HFFc6 (cell line): ENCODE measurements around the gene DELE1. TPM values are rescaled to one million over a fixed set of nuclear protein-coding genes. Genes with fewer than 3 reads are reported as not detected.

Experiments
- DNase-seq: peaks from one replicate; pipeline ENCODE4 v3.0.0-alpha.2; 2018
- H3K27ac Mint-ChIP-seq: 2 replicates; pipeline ENCODE4 v1.8.0; 2020; ENCODE audit warnings: mild to moderate bottlenecking, mixed read lengths
- H3K27me3 Mint-ChIP-seq: 2 replicates; pipeline ENCODE4 v1.8.0; 2021; ENCODE audit warnings: mild to moderate bottlenecking, moderate library complexity, mixed read lengths; ENCODE audit not compliant: insufficient read depth
- H3K36me3 Mint-ChIP-seq: 2 replicates; pipeline ENCODE4 v1.8.0; 2021; ENCODE audit warnings: low read depth, mixed read lengths
- H3K4me1 Mint-ChIP-seq: 2 replicates; pipeline ENCODE4 v1.8.0; 2020; ENCODE audit warnings: low read depth, mixed read lengths
- H3K4me3 Mint-ChIP-seq: 2 replicates; pipeline ENCODE4 v1.8.0; 2020; ENCODE audit warnings: mild to moderate bottlenecking, moderate library complexity, mixed read lengths
- H3K9me3 Mint-ChIP-seq: 2 replicates; pipeline ENCODE4 v1.8.0; 2020; ENCODE audit warnings: mild to moderate bottlenecking, mixed read lengths
- CTCF ChIP-seq: fragments of 200-600 bp; sonication (generic); IDR thresholded peaks from 2 replicates; pipeline ENCODE4 v1.5.0; 2021; ENCODE audit warnings: antibody characterized with exemption, mild to moderate bottlenecking
- total RNA-seq, 6 experiments: library from RNA; stranded (reverse); fragmentation: NEBNext Ultra II Directional; extraction: Animal tissue kit (Norgen Biotek cat#: 25700); gene quantifications; 2 replicates in 1 of 6; 3 replicates in 5 of 6; pipeline ENCODE4 v1.2.3, GENCODE V29; 2021

The DELE1 gene
- total RNA-seq, 6 experiments from 2014 or later = 44.4 to 54.2 (median 46.7) TPM

GRCh38 chr5:141878711-141879425 is 44.8 kb upstream of the DELE1 start:
- Mint-ChIP-seq H3K4me3 (peak overlapping the region; percentile 75), H3K4me1 (peaks cover 18% of the 10 kb centered on the region), H3K9me3 (no peaks in the 10 kb centered on the region), H3K27me3 (peaks cover 50% of the 10 kb centered on the region), H3K36me3 (no peaks in the 10 kb centered on the region), H3K27ac (no peak overlapping the region)
- peak; percentile 78 for DNase-seq
- peak; percentile 97 for TF ChIP-seq CTCF

DNA sequence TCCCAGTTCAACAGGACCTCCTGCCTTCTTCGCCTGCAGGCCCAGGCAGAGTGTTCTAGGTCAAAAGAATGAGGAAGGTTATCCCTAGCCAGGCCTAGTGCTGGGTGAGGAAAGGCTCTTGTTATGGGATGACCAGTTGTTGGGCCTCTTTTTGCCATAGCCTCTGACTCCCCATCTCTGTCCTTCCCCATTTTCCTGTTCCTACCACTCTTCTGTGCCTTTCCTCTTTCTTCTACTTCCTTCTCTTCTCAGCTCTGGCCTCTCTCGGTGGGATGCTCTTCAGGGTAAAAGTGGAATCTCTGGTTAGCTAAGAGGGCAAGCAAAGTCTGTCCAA is 44.3 kb upstream of the DELE1 start:
- Mint-ChIP-seq H3K9me3 (no peaks in the 10 kb centered on the region), H3K27me3 (peaks cover 50% of the 10 kb centered on the region), H3K36me3 (no peaks in the 10 kb centered on the region), H3K27ac (no peak overlapping the region), H3K4me3 (peak overlapping the region; percentile 75; the same call in 1 of the 2 replicates), H3K4me1 (peaks cover 18% of the 10 kb centered on the region)
- peak; percentile 36 for TF ChIP-seq CTCF
- no peak for DNase-seq

DNA sequence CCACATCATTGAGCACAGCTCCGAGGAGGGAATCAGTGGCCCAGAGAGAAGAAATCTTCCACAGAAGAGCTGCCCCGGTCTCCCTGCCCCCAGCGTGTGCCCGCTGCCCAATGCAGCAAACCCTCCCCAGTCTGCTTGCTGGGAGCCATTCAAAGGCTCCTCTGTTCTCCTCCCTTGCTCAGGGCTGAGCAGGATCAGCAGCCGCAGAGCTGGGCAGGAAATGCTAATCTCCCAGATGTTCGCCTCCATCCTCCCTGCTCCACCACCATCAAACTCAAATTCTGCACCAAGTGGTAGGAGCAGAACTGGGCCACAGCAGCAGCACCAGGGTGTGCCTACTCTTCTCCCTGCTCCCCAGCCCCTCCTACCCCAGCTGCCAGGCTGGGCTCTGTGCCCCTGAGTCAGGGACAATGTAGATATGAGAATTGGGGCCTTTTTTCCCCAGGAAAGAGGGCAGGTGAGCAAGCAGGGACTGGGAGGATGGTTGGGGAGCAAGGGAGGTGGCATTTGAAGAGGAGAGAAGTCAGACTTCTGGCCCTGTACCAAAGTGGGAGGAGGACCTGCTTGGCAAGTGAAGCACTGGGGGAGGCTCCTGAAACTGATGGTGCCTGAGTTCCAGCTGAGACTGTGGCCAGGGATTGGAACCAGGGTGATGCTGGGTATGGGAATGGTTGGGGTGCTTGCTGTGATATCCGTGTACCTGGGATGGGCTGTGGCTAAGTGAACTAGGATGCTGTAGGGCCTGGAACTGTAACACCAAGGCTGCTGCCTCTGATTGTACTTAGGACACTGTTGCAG is 43.5 kb upstream of the DELE1 start:
- Mint-ChIP-seq H3K4me1 (peaks cover 18% of the 10 kb centered on the region), H3K27ac (no peak overlapping the region), H3K27me3 (peaks cover 48% of the 10 kb centered on the region), H3K36me3 (no peaks in the 10 kb centered on the region), H3K4me3 (no peak overlapping the region), H3K9me3 (no peaks in the 10 kb centered on the region)
- no peak for DNase-seq
- no peak for TF ChIP-seq CTCF

- no peak for TF ChIP-seq CTCF
- H3K4me3 Mint-ChIP-seq = no peak overlapping the region
- H3K27me3 Mint-ChIP-seq = peaks cover 48% of the 10 kb centered on the region
- DNase-seq = peak; percentile 32
- H3K27ac Mint-ChIP-seq = no peak overlapping the region
- H3K36me3 Mint-ChIP-seq = no peaks in the 10 kb centered on the region
- H3K4me1 Mint-ChIP-seq = peaks cover 18% of the 10 kb centered on the region
- no peaks in the 10 kb centered on the region for H3K9me3 Mint-ChIP-seq
These were observed 42.5 kb upstream of the DELE1 start for GRCh38 chr5:141880961-141881801.

DNA sequence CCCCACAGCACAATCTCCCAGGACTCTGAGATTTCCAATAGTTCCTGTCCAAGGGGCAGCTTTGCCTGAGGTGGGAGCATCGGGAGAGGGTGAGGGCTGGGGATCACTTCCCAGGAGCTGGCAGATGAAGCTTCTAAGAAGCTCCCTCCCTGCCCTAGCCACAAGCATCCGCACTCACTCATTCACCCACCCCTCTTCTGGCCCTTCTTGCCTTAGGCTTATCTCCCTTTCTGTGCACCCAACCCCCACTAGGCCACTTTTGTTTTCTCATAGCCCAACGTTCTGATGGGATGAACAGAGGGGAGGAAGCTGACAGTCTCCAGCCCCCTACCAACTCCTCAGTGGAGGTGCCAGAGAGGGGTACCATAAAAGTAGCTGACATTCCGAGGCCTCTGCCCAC is 41.8 kb upstream of the DELE1 start:
- no peak overlapping the region for H3K4me3 Mint-ChIP-seq
- H3K27ac Mint-ChIP-seq = no peak overlapping the region
- H3K9me3 Mint-ChIP-seq = no peaks in the 10 kb centered on the region
- DNase-seq = no peak
- peaks cover 47% of the 10 kb centered on the region for H3K27me3 Mint-ChIP-seq
- H3K4me1 Mint-ChIP-seq = peaks cover 17% of the 10 kb centered on the region
- no peak for TF ChIP-seq CTCF
- no peaks in the 10 kb centered on the region for H3K36me3 Mint-ChIP-seq
